NCI-H2107 treated with DMSO at 0.1 percent for 48 hours (cell line): Measurements from ENCODE around the gene BLOC1S6.
"Not testable (repeated sequence)": the region's sequence is repeated elsewhere in the genome, so short reads cannot be mapped to it uniquely, and the experiment has no call there.

Experiments
- DNase-seq: peaks from one replicate; lab custom pipeline; 2025; ENCODE audit not compliant: unreplicated experiment; lab: John Stamatoyannopoulos, UW

Gene BLOC1S6

GRCh38 chr15:45637552-45638033 is 50.4 kb downstream of the BLOC1S6 start:
- DNase-seq, result no peak

- DNase-seq, result no peak
Observed at GRCh38 chr15:45640616-45641015, 53.4 kb downstream of the BLOC1S6 start.

- DNase-seq, result no peak
Observed at GRCh38 chr15:45641374-45641781, 54.2 kb downstream of the BLOC1S6 start.

GRCh38 chr15:45641999-45642932 is 55.1 kb downstream of the BLOC1S6 start:
- DNase-seq, result no peak

- DNase-seq, result no peak
Observed at GRCh38 chr15:45644437-45644836, 57.3 kb downstream of the BLOC1S6 start.

- DNase-seq, result no peak
Observed at GRCh38 chr15:45645026-45645980, 58.1 kb downstream of the BLOC1S6 start.

- DNase-seq, result no peak
Observed at GRCh38 chr15:45646220-45646619, 59.0 kb downstream of the BLOC1S6 start.

- DNase-seq, result no peak
Observed at GRCh38 chr15:45647828-45648227, 60.6 kb downstream of the BLOC1S6 start.

GRCh38 chr15:45648521-45649200 is 61.5 kb downstream of the BLOC1S6 start:
- DNase-seq, result no peak

GRCh38 chr15:45650007-45650406 is 62.8 kb downstream of the BLOC1S6 start:
- not testable (repeated sequence) for DNase-seq

GRCh38 chr15:45650889-45651525 is 63.8 kb downstream of the BLOC1S6 start:
- no peak for DNase-seq

GRCh38 chr15:45653702-45654424 is 66.7 kb downstream of the BLOC1S6 start:
- DNase-seq, result no peak

GRCh38 chr15:45654749-45655148 is 67.6 kb downstream of the BLOC1S6 start:
- DNase-seq, result no peak

- no peak for DNase-seq
Observed at GRCh38 chr15:45657254-45657653, 70.1 kb downstream of the BLOC1S6 start.

GRCh38 chr15:45657764-45658545 is 70.8 kb downstream of the BLOC1S6 start:
- DNase-seq, result no peak
